DMS153 (cell line): ENCODE data around the gene CRYBA2.

Source experiments
- DNase-seq: peaks from one replicate; lab custom pipeline; 2025; lab: John Stamatoyannopoulos, UW

Gene CRYBA2

DNA sequence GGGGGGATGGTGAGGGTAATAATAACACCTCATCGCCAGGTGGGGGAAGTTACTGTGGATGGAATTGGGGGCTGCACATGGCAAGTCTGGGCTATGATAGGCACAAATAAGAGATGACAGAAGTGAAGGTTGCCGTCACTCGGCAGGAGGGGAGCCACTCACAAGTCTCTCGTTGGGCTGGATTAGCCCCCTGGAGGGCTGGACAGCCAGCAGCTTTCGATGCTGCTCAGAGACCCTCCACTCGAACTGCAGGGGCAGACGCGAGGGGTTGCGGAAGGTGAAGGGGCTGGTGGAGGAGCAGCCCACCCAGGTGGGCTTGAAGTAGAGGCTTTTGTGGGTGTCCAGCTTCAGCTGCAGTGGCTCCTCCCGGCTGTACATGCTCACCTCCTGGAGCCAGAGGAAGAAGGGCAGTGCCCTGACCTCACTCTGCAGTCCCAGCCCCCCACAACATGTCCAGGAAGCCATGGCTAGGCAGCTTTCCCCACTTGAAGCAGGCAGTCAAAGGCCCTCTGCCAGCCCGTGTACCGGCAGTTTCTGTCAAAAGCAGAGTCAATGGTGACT, 29.9 kb upstream of the CRYBA2 start:
- DNase-seq, result no peak

GRCh38 chr2:219022616-219023015, 29.4 kb upstream of the CRYBA2 start:
- no peak for DNase-seq

GRCh38 chr2:219022041-219022440, 28.8 kb upstream of the CRYBA2 start:
- no peak for DNase-seq

GRCh38 chr2:219021591-219021990, 28.4 kb upstream of the CRYBA2 start:
- DNase-seq, result no peak

- DNase-seq, result no peak
Measured at GRCh38 chr2:219020604-219021365, 27.6 kb upstream of the CRYBA2 start.

GRCh38 chr2:219019436-219019835, 26.2 kb upstream of the CRYBA2 start:
- DNase-seq, result no peak

GRCh38 chr2:219018726-219019125, 25.5 kb upstream of the CRYBA2 start:
- no peak for DNase-seq

- no peak for DNase-seq
Measured at GRCh38 chr2:219018286-219018685, 25.1 kb upstream of the CRYBA2 start.

DNA sequence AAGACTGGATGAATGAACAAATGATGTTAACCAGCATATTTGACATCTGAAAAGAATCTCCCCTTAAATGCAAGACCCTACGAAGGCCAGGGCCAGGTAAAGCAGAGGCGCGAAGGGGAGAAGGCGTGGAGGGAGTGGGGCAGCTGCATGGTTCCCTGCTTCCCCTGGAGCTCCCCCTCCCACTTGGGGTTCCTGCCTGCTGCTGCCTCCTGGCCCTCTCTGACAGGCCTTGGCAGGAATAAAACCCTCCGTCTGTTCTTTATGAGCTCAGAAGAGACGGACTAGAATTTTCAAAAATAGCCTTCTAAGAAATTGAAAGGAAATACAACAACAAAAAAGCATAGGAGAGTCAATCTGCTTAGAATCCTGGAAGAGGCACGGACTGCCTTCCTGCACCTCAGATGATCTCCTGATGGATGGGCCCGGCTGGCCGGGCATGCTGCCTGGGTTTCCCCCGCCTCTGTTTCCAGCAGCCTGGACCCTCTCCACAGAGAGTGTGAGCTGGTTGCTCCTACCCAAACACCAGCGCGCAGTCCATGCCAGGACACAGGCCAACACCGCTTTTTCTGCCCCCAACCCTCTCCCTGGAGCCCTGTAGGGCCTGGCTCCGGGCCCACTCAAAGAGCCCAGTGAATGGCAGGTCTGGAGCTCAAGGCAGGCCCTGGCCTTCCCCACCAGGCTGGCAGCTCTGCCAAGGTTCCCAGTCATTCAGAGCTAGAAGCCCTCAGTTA, 24.1 kb upstream of the CRYBA2 start:
- no peak for DNase-seq

DNA sequence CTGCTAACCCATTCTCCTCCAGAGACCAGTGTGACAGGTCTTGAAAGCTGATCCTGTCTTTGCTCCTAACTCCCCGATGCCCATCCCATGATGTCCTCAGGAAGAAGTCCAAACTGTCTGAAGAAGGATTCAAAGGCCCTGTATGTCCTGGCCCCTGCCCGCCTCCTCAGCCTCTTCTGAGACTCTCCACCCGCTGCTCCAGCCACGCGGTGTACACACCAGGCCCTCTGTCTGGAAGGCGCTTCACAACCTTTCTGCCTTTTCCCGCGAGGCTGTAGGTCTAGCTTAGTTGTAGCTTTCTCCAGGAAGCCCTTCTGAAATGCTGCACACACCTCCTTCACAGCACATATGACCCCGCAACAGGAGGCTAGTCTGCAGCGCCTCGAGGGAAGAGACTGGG, 23.5 kb upstream of the CRYBA2 start:
- no peak for DNase-seq

DNA sequence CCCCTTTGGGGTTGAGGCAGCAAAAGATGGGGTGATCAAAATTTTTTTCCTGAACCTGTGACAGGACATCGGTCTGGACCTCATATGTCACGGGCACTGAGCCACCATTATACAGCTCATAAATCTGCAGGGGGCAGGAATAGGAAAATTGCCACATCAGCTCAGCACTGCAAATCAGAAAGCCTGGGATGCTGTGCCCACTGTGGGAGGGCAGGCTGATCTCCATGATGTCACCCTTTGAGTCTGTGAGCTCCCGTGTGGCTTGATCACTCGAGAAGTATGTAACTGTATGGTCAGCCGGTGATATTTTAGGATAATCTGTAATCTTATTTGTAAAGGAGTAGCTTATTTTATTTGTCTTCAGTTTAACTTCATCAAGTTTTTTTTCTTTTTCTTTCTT, 17.7 kb upstream of the CRYBA2 start:
- DNase-seq, result no peak

DNA sequence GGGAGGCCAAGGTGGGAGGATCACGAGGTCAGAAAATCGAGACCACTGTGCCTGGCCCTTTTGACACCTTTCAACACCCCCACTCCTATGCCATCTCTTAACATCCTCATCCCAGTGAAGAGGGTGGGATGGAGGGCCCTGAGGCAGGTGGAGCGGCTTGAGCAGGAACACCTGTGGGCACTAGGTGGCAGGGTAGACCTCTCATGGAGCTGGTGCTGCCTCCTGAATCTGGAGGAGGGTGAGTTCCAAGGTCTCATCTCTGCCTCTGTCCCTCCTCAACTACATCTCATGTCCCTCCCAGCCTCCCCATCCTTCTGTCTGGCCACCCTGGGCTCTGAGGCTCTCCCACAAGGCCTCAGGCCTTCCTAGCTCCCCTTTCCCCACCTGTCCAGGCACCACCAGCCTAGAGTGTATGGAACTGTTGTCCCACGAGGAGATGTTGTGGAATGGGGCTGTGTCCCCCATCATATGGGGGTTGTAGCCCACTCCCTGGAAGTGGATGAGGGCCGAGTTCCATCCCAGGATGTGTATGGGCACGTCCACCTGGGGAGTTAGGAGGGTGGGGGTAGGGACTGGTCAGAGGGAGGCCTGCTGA, 17.0 kb upstream of the CRYBA2 start:
- DNase-seq, result no peak

DNA sequence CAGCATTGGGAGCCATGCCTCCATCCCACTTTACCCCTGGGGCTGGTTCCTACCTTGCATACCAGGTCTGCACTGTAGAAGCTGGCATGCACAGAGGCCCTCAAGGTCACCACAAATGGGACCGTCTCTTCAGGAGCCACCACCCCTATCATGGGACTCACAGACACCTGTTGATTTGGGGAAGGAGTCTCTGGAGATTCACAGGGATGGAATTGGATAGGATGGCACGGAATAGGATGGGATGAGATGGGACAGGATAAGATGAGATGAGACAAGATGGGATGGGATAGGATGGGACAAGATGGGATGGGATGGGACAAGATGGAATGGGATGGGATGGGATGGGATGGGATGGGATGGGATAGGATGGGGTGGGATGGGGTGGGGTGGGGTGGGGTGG, 16.1 kb upstream of the CRYBA2 start:
- no peak for DNase-seq

GRCh38 chr2:219003979-219004378, 10.8 kb upstream of the CRYBA2 start:
- no peak for DNase-seq

DNA sequence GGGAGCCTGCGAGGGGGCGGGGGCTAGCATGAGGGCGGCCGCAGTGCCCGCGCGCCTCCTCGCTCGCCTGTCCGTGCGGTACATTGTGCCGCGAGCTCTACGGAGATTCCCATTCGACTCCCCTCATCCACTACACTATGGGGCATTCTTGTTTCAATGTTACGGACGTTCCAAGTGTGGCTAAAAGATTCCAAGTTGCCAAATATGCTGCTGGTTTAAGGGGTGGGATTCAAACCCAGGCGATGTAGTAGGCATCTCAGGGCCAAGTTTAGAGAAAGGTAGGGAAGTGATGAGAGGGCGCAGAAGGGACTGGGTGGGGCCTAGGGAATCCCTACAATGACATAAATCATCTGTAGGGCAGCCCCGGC, 10.0 kb upstream of the CRYBA2 start:
- DNase-seq, result no peak

- DNase-seq, result peak; percentile 87
Measured at GRCh38 chr2:219002395-219003266, 9.4 kb upstream of the CRYBA2 start.

- DNase-seq, result peak; percentile 98
Measured at GRCh38 chr2:219001577-219002394, 8.6 kb upstream of the CRYBA2 start.

DNA sequence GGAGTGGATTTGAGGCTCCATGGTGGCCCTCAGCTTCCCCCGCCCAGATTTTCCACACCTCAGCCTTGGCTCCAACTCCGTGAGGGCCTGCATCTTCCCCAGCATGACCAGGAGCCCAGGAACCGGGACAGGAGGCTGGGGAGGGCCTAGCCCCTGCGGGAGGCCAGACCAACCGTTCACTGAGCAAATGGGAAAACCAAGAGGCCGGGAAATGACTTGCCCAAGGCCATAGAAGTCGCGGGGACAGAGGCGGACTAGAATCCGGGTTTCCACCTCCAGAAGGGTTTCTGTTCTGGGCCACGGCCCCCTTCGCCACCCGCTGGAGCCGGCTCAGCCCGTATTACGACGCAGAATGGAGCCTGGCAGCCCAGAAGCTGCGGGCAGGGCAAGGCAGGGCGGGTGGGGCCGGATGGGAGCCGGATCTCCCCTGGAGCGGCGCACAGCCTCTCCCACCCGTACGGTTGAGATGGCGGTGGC, 7.9 kb upstream of the CRYBA2 start:
- DNase-seq, result no peak

DNA sequence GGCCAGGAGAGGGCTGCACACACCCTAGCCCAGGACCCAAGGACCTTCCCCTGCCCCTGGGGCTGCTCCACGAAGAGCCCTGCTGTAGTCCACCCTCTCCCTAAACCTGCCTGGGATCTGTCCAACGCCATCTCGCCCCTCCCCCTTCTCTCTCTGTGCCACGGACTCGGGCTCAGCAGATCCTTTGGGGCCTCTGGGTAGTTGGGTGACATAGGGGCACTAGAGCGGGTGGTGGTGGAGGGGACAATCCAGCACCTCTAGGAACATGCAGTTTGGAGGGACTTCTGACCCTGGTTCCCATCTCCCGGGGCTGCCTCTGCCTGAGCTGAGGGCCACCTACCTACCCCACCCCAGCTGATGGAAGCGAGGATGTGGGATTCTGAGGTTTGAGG, 7.3 kb upstream of the CRYBA2 start:
- no peak for DNase-seq

GRCh38 chr2:218999881-219000568, 6.8 kb upstream of the CRYBA2 start:
- peak; percentile 95 for DNase-seq
